NCI-H524 treated with DMSO at 0.1 percent for 48 hours (cell line): Measurements from ENCODE around the gene ALG8.
"Not testable (repeated sequence)": the region's sequence is repeated elsewhere in the genome, so short reads cannot be mapped to it uniquely, and the experiment has no call there.

ENCODE experiments used
- DNase-seq: peaks from one replicate; lab custom pipeline; 2025; lab: John Stamatoyannopoulos, UW

ALG8 gene

DNA sequence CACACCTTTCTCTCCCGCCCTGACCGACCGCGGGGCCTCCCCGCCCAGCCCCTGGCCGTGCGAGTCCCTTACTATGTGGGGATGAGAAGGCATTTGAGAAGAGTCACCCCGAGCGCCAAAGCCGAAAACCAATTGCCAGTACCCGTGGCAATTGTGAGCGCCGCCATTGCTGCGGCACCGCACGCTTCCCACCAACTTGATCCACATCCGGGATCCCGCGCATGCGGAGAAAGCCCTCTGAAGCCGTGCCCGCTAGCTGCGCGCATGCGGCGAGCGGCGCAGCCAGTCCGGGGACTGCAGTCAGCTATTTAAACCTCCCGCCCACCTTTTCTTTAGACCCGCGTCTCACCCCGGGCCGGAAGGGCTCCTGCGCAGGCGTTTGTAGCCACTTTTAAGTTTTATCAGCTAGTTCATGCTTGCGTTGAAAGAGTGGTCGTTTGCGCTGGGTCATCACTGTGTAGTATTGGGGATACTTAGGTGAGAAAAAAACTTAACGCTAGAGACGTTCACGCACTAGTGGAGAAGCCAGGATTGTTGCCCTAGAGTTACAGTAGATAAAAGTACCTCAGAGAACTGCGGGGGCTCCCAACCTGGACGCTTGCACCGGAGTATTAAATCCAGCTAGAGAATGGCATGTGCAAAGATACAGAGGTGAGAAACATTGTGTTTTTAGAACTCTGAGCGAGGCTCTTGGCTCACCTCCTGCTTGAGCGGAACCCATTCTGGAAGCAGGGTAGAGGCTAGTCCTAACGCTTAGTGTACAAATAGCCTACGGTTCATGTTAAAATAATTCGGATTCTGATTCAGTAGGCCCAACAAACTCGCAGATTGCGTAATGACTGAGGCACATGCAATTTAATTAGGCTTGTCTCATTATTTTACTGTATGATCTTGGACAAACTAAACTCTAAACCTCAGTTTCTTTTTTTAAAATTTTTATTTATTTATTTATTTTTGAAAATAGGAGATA, at the start of gene ALG8:
Gene ALG8, minus strand, starts transcription at position 205 of the 970 bp plus-strand sequence. Its CDS starts 38 bp downstream, at position 167.
- DNase-seq, result peak; percentile 56

GRCh38 chr11:78188286-78189173, 49.1 kb upstream of the ALG8 start, which contains the start of the genes KCTD21 and USP35:
Gene KCTD21, minus strand, starts transcription at chr11:78188626. Its CDS starts 14,072 bp downstream, at chr11:78174554.
Gene USP35, plus strand, starts transcription at chr11:78188919. Its CDS starts 7,327 bp downstream, at chr11:78196246.
- peak; percentile 84 for DNase-seq

DNA sequence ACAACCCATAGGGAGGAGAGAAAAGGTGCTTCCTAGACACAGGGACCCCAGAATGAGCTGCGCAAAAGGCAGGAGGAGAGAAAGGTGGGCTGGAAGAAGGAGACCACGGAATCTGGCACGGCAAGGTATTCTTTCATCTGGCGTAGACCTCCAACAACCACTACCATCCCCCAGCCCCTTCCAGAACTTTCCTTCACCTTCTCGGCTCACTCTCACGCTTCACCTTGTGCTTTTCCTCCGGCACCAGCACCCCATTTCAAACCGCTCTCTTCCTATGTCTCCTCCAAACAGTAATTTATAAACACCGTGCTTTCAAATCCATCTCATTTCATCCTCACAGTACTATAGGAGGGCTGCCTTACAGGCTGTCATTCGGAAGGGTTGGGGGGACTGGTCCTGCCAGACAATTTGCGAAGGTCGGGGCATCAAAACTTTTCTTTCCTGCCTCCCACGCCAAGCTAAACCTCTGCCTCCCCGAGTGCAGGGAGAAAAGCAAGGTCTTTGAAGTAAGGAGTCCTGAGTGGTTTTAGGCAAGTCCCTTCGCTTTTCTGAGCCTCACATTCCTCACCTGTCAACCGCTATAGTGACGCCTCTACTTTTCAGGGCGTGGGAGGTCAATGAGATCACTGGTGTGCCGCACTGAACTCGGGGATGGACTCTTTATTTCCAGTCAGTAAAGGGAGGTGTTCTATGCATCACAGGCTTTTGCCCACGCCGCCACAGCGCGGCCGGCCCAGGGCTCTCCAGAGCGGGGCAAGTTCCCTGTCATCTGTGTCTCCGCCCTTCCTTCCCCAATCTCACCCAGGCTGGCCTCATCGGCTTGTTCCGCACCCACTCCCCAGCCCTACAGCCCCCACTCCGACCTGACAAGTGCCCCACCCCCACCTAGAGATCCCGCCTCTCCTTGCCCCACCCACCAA, 48.2 kb upstream of the ALG8 start:
- no peak for DNase-seq

- DNase-seq, result no peak
These were observed 41.8 kb upstream of the ALG8 start for GRCh38 chr11:78181185-78181584.

GRCh38 chr11:78180751-78181150, 41.3 kb upstream of the ALG8 start:
- no peak for DNase-seq

DNA sequence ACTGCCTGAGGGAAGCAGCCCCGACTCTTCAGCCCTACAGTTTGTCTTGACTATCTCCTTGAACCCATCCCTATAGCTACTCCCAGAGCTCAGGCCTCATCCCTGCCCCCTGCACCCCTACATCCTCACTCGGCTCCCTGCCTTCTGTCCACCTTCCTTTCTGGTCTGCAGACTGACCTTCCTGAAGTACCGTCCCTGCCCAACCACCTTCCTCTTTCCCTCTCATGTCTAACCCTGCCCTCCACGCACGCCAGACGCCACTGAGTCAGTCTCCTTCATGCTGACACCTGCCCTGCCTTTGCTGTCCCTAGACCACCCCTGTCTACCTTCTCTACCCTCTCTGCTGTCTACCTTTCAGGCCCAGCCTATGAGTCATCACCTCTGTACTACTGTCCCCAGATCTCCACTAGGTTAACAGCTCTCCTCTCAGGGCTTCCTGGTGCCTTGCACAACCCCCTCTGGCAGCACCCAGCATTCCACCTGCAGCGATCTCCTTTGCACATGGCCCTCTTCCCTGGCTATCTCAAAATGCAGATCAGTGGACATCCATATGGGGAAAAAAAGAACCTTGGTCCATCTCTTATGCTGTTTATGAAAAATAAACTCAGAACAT, 40.1 kb upstream of the ALG8 start:
- DNase-seq, result no peak

GRCh38 chr11:78177216-78177615, 37.8 kb upstream of the ALG8 start:
- no peak for DNase-seq

DNA sequence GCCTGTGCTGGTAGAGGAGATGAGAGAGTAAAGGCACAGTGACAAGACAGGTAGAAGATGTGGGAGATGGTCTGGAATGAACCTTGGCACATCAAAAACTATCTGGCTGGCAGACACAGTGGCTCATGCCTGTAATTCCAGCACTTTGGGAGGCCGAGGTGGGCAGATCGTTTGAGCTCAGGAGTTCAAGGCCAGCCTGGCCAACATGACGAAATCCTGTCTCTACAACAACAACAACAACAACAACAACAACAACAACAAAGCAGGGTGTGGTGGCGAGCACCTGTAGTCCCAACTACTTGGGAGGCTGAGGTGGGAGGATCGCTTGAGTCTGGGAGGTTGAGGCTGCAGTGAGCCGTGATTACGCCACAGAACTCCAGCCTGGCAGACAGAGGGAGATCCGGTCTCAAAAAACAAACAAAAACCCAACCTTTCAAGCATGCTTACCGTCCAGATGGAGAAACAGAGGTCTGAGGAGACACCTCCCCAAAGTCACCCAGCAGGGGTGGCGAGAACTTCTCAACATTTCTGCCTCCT, 37.2 kb upstream of the ALG8 start:
- no peak for DNase-seq

DNA sequence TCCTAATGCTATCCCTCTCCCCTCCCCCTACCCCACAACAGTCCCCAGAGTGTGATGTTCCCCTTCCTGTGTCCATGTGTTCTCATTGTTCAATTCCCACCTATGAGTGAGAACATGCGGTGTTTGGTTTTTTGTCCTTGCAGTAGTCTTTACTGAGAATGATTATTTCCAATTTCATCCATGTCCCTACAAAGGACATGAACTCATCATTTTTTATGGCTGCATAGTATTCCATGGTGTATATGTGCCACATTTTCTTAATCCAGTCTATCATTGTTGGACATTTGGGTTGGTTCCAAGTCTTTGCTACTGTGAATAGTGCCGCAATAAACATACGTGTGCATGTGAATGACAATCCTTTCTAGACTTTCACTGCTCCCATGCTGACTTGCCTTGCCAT, 36.4 kb upstream of the ALG8 start:
- not testable (repeated sequence) for DNase-seq

- no peak for DNase-seq
These were observed 32.5 kb upstream of the ALG8 start for GRCh38 chr11:78171951-78172350.

GRCh38 chr11:78170874-78171549, 31.6 kb upstream of the ALG8 start:
- no peak for DNase-seq

DNA sequence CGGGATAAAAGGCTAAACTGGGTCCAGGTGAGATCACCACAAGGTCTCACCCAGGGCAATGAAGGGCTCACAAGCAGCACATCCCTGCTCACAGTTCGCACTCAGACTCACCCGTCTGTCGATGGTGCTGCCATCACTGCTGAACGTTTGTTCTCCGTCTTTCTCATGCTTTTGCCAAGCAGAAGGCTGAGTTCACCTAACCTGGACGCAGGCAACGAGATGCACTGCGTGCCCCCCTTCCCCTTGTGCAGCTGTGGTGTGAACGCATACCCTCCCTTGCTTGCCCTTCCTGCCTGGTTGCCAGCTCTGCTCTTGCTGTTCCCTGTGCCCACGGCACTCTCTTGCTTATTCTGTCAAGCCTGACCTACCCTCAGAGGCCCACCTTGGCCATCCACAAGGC, 31.0 kb upstream of the ALG8 start:
- no peak for DNase-seq

- DNase-seq, result no peak
These were observed 29.4 kb upstream of the ALG8 start for GRCh38 chr11:78168539-78169477.

GRCh38 chr11:78166855-78167469, 27.5 kb upstream of the ALG8 start:
- DNase-seq, result no peak

DNA sequence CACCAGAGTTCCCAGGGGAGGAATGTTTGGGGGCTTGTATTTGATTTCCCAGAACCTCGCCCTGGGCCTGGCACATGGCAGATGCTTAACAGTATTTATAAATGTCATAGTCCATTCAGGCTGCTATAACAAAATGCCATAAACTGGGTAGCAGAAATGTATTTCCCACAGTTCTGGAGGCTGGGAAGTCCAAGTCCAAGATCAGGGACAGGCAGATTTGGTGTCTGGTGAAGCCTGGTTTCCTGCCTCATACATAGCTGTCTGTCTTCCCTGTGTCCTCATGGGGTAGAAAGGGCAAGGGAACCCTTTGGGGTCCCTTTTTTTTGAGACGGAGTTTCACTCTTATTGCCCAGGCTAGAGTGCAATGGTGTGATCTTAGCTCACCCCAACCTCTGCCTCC, 25.0 kb upstream of the ALG8 start:
- DNase-seq, result no peak

DNA sequence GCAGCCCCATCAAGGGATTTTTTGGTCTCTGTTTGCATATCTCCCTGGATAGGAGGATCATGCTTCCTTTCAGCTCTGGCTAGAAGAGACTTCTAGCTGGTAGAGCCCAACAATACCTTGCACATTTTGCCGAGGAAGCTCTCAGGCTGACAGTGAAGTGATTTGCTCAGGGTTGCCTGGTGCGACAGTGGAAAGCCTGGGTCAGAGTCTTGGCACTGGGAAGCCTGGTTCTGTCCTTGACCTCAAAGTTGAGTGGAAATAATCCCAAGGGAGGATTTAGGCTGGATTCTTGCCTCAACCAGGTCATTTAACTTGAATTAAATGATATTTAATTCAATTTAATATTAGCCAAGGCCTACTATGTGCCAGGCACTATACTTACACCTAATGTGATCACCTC, 24.4 kb upstream of the ALG8 start:
- DNase-seq, result no peak

DNA sequence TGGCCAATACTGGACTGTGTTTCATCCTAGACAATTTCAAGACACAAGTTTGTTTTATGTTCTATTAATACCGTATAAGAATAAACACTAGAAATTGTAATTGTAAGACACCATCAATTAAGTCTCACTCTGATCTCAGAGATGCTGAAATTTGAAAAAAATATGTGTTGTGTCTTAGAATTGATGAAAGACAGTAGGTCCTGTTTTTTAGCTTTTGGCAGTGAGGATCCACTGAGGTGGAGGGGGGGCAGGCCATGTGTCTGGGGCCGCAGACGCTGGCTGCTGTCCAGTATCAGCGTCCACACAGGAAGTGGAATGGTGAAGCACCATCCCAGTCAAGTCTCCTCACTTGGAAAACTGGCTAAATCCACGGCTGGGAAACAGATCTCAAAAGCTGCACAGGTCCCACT, 22.5 kb upstream of the ALG8 start:
- no peak for DNase-seq

DNA sequence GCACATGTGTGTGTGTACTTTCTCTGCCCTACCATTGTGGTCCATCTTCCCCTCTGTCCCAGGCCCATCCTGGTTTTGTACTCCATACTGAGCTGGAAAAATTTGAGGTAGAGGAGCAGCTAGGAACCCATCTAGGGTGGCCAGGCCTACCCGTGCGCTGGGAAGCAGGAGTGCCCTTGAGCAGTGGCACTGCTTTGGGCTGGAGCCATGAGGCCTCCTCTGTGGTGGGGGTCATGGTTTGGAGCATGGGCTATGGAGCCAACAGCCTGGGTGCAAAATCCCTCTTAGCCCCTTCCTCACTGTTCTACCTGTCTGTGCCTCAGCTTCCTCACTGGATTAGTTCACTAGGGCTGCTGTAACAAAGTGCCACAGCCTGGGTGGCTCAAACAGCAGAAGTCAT, 21.9 kb upstream of the ALG8 start:
- DNase-seq, result no peak

DNA sequence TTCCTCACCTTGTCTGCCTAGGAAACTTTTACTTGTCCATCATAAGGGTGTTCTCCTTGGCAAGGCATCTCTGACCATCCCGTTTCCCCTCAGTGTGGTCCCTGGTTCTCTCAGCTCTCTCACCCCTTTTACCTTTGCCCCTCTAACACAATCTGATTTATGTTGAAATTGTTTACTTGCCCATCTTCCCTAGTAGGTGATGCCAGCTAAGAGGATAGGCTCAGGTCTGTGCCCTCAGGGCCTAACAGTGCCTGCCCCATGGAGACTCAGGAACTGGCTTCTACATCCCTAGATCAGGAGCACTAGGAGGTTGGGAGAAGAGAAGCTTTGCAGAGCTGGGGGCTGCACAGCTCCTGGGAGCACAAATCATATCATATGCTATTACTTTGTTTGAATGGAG, 21.1 kb upstream of the ALG8 start:
- DNase-seq, result no peak
